Fibroblast of skin of back (primary cell): ENCODE data around the gene ASAP3.
"Not testable (repeated sequence)": the region's sequence is repeated elsewhere in the genome, so short reads cannot be mapped to it uniquely, and the experiment has no call there.

Experiments
- DNase-seq: peaks from one replicate; pipeline ENCODE4 v3.0.0-alpha.2; 2013

The ASAP3 gene

GRCh38 chr1:23394181-23394580, 89.8 kb downstream of the ASAP3 start:
- peak; percentile 37 for DNase-seq

DNA sequence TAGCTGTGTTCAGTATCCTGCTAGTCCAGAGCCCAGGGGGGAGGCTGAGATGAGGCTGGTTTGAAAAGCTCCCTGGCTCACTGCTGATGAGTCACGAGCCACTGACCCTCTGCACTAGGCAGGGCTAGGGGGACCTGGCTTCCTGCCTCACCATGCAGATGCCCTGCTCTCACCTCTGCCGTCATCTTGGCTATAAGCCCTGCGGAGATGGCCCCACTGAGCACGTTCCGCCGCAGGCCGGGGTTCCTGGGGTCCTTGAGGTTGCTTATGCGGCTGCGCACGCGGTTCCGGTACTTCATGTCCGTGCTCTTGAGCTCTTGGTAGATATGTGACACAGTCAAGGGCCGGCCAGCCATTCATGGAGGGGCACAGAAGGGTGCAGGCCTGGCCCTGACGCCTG, 90.3 kb downstream of the ASAP3 start:
- peak; percentile 54 for DNase-seq

- no peak for DNase-seq
These were observed 91.7 kb downstream of the ASAP3 start for GRCh38 chr1:23392125-23392855.

- DNase-seq = no peak
These were observed 94.1 kb downstream of the ASAP3 start for GRCh38 chr1:23389837-23390321.

DNA sequence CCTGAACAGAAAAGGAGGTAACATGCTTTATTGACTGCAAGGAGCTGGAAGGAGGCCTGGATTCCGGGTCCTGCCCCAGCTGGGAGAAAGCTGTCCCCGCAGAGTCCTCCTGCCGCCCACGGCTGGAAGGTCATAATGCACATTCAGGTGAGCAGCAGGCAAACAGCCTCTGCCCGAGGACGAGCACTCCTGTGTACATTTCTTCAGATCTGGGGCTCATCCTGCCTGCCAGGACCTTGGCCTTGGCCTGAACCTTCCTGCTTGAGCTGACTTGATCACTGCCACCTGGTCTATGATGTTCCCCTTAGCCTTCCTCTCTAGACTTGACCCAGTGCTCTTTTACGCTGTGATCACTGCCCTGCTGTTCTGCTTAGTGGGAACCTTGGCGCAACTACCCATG, 96.5 kb downstream of the ASAP3 start:
- DNase-seq = no peak

DNA sequence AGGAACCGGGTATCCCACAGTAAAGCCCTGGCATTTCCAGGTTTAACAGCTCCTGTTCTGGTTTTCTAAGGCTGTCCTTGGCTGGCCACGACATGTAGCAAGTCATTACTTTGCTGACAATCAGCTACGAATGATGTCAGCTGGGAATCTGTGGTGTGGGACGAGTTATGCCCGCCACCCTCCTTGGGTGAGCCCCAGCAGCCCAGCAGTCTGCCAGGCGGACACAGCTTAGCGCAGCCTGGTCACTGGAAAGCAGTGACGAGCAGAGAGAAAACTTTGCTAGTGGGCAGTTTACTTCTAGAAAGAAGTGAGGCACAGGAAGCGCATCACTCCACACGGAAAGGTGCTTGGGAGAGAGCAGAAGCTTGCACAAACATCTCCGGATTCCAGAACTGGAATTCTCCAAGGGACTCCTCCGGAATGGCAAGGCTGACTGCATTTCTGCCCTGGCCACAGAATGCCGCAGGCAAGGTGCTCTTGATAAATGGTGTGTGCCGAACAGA, 98.8 kb downstream of the ASAP3 start:
- no peak for DNase-seq

- peak; percentile 66 for DNase-seq
These were observed 99.5 kb downstream of the ASAP3 start for GRCh38 chr1:23384312-23385058.

DNA sequence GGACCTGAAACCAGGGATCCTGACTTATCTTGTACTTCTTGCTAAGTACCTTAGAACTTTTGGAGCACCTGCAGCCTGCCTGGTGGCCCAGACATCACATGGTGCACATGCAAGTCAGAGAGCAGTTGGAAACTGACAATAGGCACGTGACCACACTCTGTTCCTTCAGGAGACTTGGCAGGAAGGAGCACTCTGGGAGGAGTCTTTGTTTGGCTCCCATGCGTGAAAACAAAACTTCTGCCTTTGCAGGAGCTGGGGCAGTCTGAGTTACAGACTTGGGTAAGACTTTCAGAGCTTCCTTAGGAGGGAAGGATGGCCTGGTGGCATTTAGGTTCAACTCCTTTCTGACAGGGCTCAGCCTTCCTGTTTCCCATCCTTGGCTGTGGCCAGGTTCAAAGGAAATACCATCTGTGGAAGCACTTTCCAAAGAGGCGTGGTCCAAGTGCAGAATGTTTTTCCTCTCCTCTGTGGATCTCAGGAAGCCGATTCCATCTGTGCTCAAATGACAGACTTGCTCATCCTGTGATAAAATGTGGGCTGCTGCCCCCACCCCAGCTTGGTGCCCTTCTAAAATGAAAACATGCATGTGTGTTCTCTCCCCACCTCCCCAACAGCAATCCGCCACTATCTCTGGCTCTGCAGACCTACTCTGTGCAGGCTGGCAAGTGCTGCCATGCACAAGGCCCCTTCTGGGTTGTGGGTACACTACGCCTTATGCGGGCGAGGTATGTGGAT, 100.2 kb downstream of the ASAP3 start:
- no peak for DNase-seq

- no peak for DNase-seq
These were observed 102.6 kb downstream of the ASAP3 start for GRCh38 chr1:23381233-23381885.

- DNase-seq = no peak
These were observed 103.3 kb downstream of the ASAP3 start for GRCh38 chr1:23380719-23381118.

DNA sequence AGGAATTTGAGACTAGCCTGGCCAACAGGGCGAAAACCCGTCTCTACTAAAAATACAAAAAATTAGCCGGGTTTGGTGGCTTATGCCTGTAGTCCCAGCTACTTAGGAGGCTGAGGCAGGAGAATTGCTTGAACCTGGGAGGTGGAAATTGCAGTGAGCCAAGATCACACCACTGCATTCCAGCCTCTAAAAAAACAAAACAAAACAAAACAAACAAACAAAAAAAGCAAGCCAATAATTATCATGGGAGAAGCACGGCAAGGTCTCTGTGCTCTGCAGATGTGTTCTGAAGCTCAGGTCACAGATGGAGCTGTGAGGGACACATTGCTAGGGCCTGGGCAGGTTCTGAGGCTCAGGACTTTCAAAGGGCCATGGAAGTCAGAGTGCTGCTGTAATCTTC, 103.7 kb downstream of the ASAP3 start:
- DNase-seq = not testable (repeated sequence)
